Ovary (tissue), 9 donors: ENCODE measurements around the gene DHH. TPM values are rescaled to one million over a fixed set of nuclear protein-coding genes. Genes with fewer than 3 reads are reported as not detected.
"Not testable (repeated sequence)": the region's sequence is repeated elsewhere in the genome, so short reads cannot be mapped to it uniquely, and the experiment has no call there.

Experiments
- DNase-seq, 5 donors: peaks; one replicate each; pipeline ENCODE4 v3.0.0-alpha.2; 2019 to 2020
- H3K27ac ChIP-seq, 2 donors: fragments of 200-600 bp; one replicate each; pipeline versions ENCODE4 v1.5.1 to v1.8.0; 2019 to 2022
- H3K27me3 ChIP-seq: fragments of 200-600 bp; one replicate; pipeline ENCODE4 v1.8.0; 2022
- H3K36me3 ChIP-seq: fragments of 200-600 bp; sonication (generic); one replicate; pipeline ENCODE4 v1.5.1; 2019
- H3K4me1 ChIP-seq: one replicate; pipeline ENCODE4 v1.8.1; 2013; ENCODE audit warnings: mild to moderate bottlenecking, moderate library complexity; ENCODE audit not compliant: insufficient read depth
- H3K4me3 ChIP-seq: fragments of 200-600 bp; sonication (generic); one replicate; pipeline ENCODE4 v1.5.1; 2017
- H3K9me3 ChIP-seq, 2 donors: fragments of 200-600 bp in 1 of 2; sonication (generic) in 1 of 2; one replicate each; pipeline versions ENCODE4 v1.5.1 to v1.8.1; 2013 to 2019; ENCODE audit warnings: mild to moderate bottlenecking in 1 of 2, moderate library complexity in 1 of 2
- CTCF ChIP-seq, 3 donors: fragments of 450-650 bp in 2 of 3; fragments of 200-600 bp in 1 of 3; IDR thresholded peaks; one replicate each; pipeline versions ENCODE4 v1.5.1 to v1.8.0; 2016 to 2022; ENCODE audit warnings: antibody characterized with exemption in 3 of 3, mild to moderate bottlenecking in 1 of 3
- EP300 ChIP-seq: sonication (generic); formaldehyde crosslinking; IDR thresholded peaks from one replicate; pipeline ENCODE4 v1.6.1; 2017; ENCODE audit warnings: antibody characterized with exemption
- POLR2A ChIP-seq: fragments of 450-650 bp; IDR thresholded peaks from one replicate; pipeline ENCODE4 v1.6.1; 2017; ENCODE audit warnings: antibody characterized with exemption, mild to moderate bottlenecking, moderate library complexity
- WGBS, 3 donors: extraction: QIAGEN DNeasy Blood & Tissue Kit in 1 of 3; methylation state at CpG; one replicate each; pipeline versions ENCODE4 v1.1.5 to v1.1.7; 2013 to 2017; 5-methylcytosine and 5-hydroxymethylcytosine counted together
- intact Hi-C, 4 donors: fragments of 100-400 bp; cut with DNase I; formaldehyde crosslinking; loops; one replicate each; pipeline versions ENCODE4 v1.11.0 to v1.15.1; 2022 to 2023
- polyA plus RNA-seq, 2 donors: library from polyadenylated mRNA; stranded (reverse); fragments of 200-250 nt in 1 of 2; fragments of 350-450 nt in 1 of 2; fragmentation: Illumina TruSeq in 1 of 2; extraction: RNeasy Lipid Tissue Mini Kit (QIAGEN cat#74804) in 1 of 2; gene quantifications; one replicate each; pipeline ENCODE4 v1.2.3, GENCODE V29; 2013 to 2014
- total RNA-seq, 7 donors: library from RNA; depleted of rRNA in 2 of 7; stranded (reverse); fragments of >200 nt in 2 of 7; fragmentation: NEBNext Ultra II Directional in 3 of 7; extraction: Animal tissue kit (Norgen Biotek cat#: 25700) in 3 of 7; gene quantifications; one replicate each; pipeline versions ENCODE4 v1.1.0 to v1.2.4, GENCODE V29; 2016 to 2023
- donor health status: DM: no; HTN: no; CAD: no; lungs with moderate emphysema.
- donor health status: DM: no; HTN: no; CAD: no.
- donor health status: Bipolar disorder and iron deficiency.
- donor health status: DM: yes; HTN: yes; CAD: no.
- donor health status: DM: no; HTN: no; CAD: no.
- donor health status: DM: yes; HTN: yes; CAD: no.

The DHH gene
- total and polyA plus RNA-seq, 9 donors: 0.20 to 1.4 (median 0.72) TPM

- H3K27me3 ChIP-seq: no peaks in the 10 kb centered on the region
- no peak overlapping the region for H3K27ac ChIP-seq
- no peaks in the 10 kb centered on the region for H3K9me3 ChIP-seq
- H3K4me1 ChIP-seq: peaks cover 3% of the 10 kb centered on the region
- no peak overlapping the region for H3K4me3 ChIP-seq
- 82 to 97% (median 88%) methylated on average over 1 of the region's 1 CpG for WGBS, 3 donors
- H3K36me3 ChIP-seq: no peaks in the 10 kb centered on the region
- no peak for DNase-seq
- TF ChIP-seq POLR2A (no peak), CTCF (IDR thresholded peaks at IDR 0.05) (no peak), EP300 (no peak)
- intact Hi-C loops: loop anchor here in 1 of 4 donors (10.0 kb wide), 1 partner anchor 47 kb away; the partner anchor contains the start of gene TUBA1A
These were observed 42.9 kb upstream of the DHH start for GRCh38 chr12:49137476-49137875.

GRCh38 chr12:49136997-49137396 is 42.4 kb upstream of the DHH start:
- H3K9me3 ChIP-seq, H3K4me3 ChIP-seq, H3K4me1 ChIP-seq, H3K27ac ChIP-seq, H3K36me3 ChIP-seq, DNase-seq, H3K27me3 ChIP-seq: not testable (repeated sequence)
- 81 to 95% (median 84%) methylated on average over 3 of the region's 3 CpGs for WGBS, 3 donors
- intact Hi-C loops: loop anchor here in 1 of 4 donors (10.0 kb wide), 1 partner anchor 48 kb away; the partner anchor contains the start of gene TUBA1A

GRCh38 chr12:49133590-49133989 is 39.0 kb upstream of the DHH start:
- Histone ChIP-seq H3K27me3 (no peaks in the 10 kb centered on the region), H3K4me3 (no peak overlapping the region), H3K4me1 (peaks cover 6% of the 10 kb centered on the region), H3K36me3 (no peaks in the 10 kb centered on the region), H3K27ac (no peak overlapping the region), H3K9me3 (no peaks in the 10 kb centered on the region)
- WGBS, 3 donors: 82 to 83% (median 82%) methylated on average over 10 of the region's 10 CpGs
- DNase-seq: no peak
- intact Hi-C loops: loop anchor here in 2 of 4 donors (5.0 to 10.0 kb wide), 2 partner anchors 51 to 54 kb away; partner anchors contain the start of gene TUBA1A (in 2 of the 2)
- TF ChIP-seq CTCF (IDR thresholded peaks at IDR 0.05): no peak
- TF ChIP-seq POLR2A: no peak
- no peak for TF ChIP-seq EP300

GRCh38 chr12:49133014-49133413 is 38.4 kb upstream of the DHH start:
- H3K9me3 ChIP-seq: no peaks in the 10 kb centered on the region
- no peaks in the 10 kb centered on the region for H3K27me3 ChIP-seq
- intact Hi-C loops: loop anchor here in 2 of 4 donors (5.0 to 10.0 kb wide), 2 partner anchors 52 to 54 kb away; partner anchors contain the start of gene TUBA1A (in 2 of the 2)
- peak overlapping the region; percentile 6 for H3K4me3 ChIP-seq
- no peak for TF ChIP-seq POLR2A
- no peak for TF ChIP-seq EP300
- no peak for TF ChIP-seq CTCF (IDR thresholded peaks at IDR 0.05)
- 21 to 42% (median 32%) methylated on average over 5 of the region's 5 CpGs for WGBS, 3 donors
- no peaks in the 10 kb centered on the region for H3K36me3 ChIP-seq
- peak overlapping the region in 1 of 2 donors; percentile 98 for H3K27ac ChIP-seq
- DNase-seq: no peak
- peaks cover 6% of the 10 kb centered on the region for H3K4me1 ChIP-seq

GRCh38 chr12:49131894-49132461 is 37.4 kb upstream of the DHH start:
- no peak for DNase-seq
- TF ChIP-seq POLR2A: no peak
- Histone ChIP-seq H3K4me3 (peak overlapping the region; percentile 65), H3K4me1 (peaks cover 6% of the 10 kb centered on the region), H3K27ac (peak overlapping the region; percentile 58 to 98), H3K27me3 (no peaks in the 10 kb centered on the region), H3K9me3 (no peaks in the 10 kb centered on the region), H3K36me3 (no peaks in the 10 kb centered on the region)
- intact Hi-C loops: loop anchor here in 3 of 4 donors (2.0 to 10.0 kb wide), 4 partner anchors 53 to 103 kb away; partner anchors contain the start of gene TUBA1A (in 3 of the 3)
- WGBS, 3 donors: 26 to 31% (median 31%) methylated on average over 9 of the region's 9 CpGs
